Fibroblast of skin of abdomen (primary cell): ENCODE results near the gene KIF1B. TPM values are rescaled to one million over a fixed set of nuclear protein-coding genes. Genes with fewer than 3 reads are reported as not detected.

Experiments used
- DNase-seq: peaks from one replicate; pipeline ENCODE4 v3.0.0-alpha.2; 2013
- polyA plus RNA-seq, 2 experiments: library from polyadenylated mRNA; unstranded; fragments of 120-200 nt; gene quantifications; one replicate each; pipeline ENCODE4 v1.2.1, GENCODE V29; 2013; ENCODE audit not compliant: insufficient read length in 2 of 2

Gene KIF1B
- 29.2 TPM for polyA plus RNA-seq (2013, experiment 1 of 2; ENCODE audit: insufficient read length)
- polyA plus RNA-seq (2013, experiment 2 of 2; ENCODE audit: insufficient read length), result 28.6 TPM

- peak; percentile 98 for DNase-seq
These were observed at the start of gene KIF1B for GRCh38 chr1:10209905-10210810. TSS of gene KIF1B (plus strand) at chr1:10210570. CDS start at chr1:10232329, 21,759 bp downstream.

- DNase-seq, result no peak
These were observed 49.4 kb upstream of the KIF1B start for GRCh38 chr1:10160907-10161490.

- no peak for DNase-seq
These were observed 48.7 kb upstream of the KIF1B start for GRCh38 chr1:10161541-10162290.

GRCh38 chr1:10168912-10169514 is 41.4 kb upstream of the KIF1B start:
- DNase-seq, result no peak

GRCh38 chr1:10170239-10170574 is 40.2 kb upstream of the KIF1B start:
- no peak for DNase-seq

GRCh38 chr1:10171105-10171767 is 39.1 kb upstream of the KIF1B start:
- DNase-seq, result no peak

- DNase-seq, result no peak
These were observed 38.2 kb upstream of the KIF1B start for GRCh38 chr1:10171995-10172669.

GRCh38 chr1:10173582-10173981 is 36.8 kb upstream of the KIF1B start:
- no peak for DNase-seq

- DNase-seq, result no peak
These were observed 32.5 kb upstream of the KIF1B start for GRCh38 chr1:10177876-10178275.

- peak; percentile 37 for DNase-seq
These were observed 31.6 kb upstream of the KIF1B start for GRCh38 chr1:10178597-10179405.

- DNase-seq, result no peak
These were observed 30.8 kb upstream of the KIF1B start for GRCh38 chr1:10179406-10180091.

- peak; percentile 77 for DNase-seq
These were observed 29.2 kb upstream of the KIF1B start for GRCh38 chr1:10181154-10181553.

- no peak for DNase-seq
These were observed 24.6 kb upstream of the KIF1B start for GRCh38 chr1:10185759-10186158.

GRCh38 chr1:10186331-10187025 is 23.9 kb upstream of the KIF1B start:
- DNase-seq, result peak; percentile 82

GRCh38 chr1:10187026-10187334 is 23.4 kb upstream of the KIF1B start:
- DNase-seq, result no peak

GRCh38 chr1:10188133-10188650 is 22.2 kb upstream of the KIF1B start:
- DNase-seq, result no peak

GRCh38 chr1:10189659-10190058 is 20.7 kb upstream of the KIF1B start:
- DNase-seq, result no peak

GRCh38 chr1:10192263-10192662 is 18.1 kb upstream of the KIF1B start:
- no peak for DNase-seq

GRCh38 chr1:10193288-10193687 is 17.1 kb upstream of the KIF1B start:
- DNase-seq, result no peak
